Ishikawa (cell line): ENCODE data around the gene GNAO1.

ENCODE experiments used
- FOXM1 ChIP-seq: IDR thresholded peaks from 2 replicates; pipeline ENCODE4 v1.6.1; 2012; ENCODE audit warnings: low read depth, borderline replicate concordance
- MAX ChIP-seq: IDR thresholded peaks from 2 replicates; pipeline ENCODE4 v1.6.1; 2012
- NFIC ChIP-seq: IDR thresholded peaks from 2 replicates; pipeline ENCODE4 v1.6.1; 2012
- TAF1 ChIP-seq: IDR thresholded peaks from 2 replicates; pipeline ENCODE4 v1.6.1; 2012; ENCODE audit warnings: low read depth, mild to moderate bottlenecking
- TEAD4 ChIP-seq: IDR thresholded peaks from 2 replicates; pipeline ENCODE4 v1.6.1; 2012
- TF ChIP-seq, protein P1 (sequence below): IDR thresholded peaks from 2 replicates; pipeline ENCODE4 v1.6.1; 2012

GRCh38 chr16:56327071-56327928, 136.0 kb downstream of the GNAO1 start:
- TF ChIP-seq TAF1 = no peak
- TF ChIP-seq FOXM1 = no peak
- TF ChIP-seq, protein P1, sequence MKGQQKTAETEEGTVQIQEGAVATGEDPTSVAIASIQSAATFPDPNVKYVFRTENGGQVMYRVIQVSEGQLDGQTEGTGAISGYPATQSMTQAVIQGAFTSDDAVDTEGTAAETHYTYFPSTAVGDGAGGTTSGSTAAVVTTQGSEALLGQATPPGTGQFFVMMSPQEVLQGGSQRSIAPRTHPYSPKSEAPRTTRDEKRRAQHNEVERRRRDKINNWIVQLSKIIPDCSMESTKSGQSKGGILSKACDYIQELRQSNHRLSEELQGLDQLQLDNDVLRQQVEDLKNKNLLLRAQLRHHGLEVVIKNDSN = no peak
- TF ChIP-seq TEAD4 = no peak
- no peak for TF ChIP-seq MAX
- TF ChIP-seq NFIC = no peak
